ENCODE data around the gene RAF1. TPM values are rescaled to one million over a fixed set of nuclear protein-coding genes. Genes with fewer than 3 reads are reported as not detected.

RAF1 gene
- total RNA-seq, 1 experiment from 2014 or later, result 51.0 TPM

DNA sequence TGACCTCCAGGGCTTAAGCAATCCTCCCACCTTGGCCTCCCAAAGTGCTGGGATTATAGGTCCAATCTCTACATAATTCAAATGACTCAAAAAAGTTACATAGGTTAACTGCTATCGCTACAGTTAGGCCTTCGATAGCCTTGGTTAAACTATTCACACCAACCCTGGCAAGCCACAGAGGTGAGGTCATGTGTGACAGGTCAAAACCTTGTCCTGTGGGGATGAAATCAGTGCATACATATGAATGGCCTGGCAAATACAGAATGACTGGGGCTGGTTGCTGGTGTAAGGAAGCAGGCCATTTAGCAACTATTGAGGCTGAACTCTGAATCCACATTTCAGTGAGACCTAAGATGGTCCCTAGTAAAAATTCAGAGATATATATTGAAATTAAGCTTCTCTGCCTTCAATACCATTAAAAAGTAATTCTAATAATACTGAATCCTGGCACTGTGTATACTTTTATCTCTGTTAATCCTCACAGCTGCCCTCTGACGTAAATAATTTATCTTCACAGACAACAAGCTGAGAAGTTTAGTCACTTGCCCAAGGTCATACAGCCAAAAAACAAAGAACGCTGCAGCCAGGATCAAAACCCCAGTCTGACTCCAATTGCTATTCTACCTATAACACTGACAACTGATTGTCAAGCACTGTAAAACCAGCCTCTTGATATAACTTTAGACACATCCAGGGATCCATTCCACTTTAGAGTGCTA, 71.8 kb downstream of the RAF1 start:
- no peak for DNase-seq (ENCODE audit: low spot score)

DNA sequence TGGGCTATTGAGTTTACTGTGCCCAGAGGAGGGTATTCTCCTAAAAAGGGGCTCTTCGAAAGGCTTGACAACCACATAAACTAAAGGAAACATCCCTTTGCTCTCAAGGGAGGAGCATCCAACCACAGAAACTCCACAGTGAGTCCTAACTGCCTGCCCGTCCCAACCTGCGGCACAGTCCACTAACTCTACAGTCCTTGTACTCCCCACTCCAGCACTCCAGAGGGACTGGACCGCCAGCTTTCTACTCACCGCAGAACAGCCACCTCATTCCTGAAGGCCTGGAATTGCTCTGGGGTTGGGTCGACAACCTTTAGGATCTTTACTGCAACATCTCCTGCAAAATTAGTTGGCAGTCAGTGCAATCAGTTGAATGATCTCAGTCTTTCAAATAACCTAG, 72.5 kb downstream of the RAF1 start:
- no peak for DNase-seq (ENCODE audit: low spot score)

DNA sequence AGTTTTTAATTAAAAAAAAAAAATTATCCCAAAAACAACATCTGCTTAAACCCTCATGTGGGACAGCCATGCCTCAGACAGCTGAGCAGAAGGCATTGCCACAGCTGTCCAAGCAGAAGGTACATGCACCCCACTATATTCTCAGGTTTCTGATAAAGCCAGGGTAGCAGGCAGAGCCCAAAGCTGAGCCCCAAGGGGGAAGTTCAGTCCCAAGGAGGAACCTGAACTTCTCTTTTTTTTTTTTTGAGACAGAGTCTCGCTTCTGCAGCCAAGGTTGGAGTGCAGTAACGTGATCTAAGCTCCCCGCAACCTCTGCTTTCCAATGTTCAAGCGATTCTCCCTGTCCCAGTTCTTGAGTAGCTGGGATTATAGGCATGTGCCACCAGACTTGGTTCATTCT, 73.8 kb downstream of the RAF1 start:
- no peak for DNase-seq (ENCODE audit: low spot score)

DNA sequence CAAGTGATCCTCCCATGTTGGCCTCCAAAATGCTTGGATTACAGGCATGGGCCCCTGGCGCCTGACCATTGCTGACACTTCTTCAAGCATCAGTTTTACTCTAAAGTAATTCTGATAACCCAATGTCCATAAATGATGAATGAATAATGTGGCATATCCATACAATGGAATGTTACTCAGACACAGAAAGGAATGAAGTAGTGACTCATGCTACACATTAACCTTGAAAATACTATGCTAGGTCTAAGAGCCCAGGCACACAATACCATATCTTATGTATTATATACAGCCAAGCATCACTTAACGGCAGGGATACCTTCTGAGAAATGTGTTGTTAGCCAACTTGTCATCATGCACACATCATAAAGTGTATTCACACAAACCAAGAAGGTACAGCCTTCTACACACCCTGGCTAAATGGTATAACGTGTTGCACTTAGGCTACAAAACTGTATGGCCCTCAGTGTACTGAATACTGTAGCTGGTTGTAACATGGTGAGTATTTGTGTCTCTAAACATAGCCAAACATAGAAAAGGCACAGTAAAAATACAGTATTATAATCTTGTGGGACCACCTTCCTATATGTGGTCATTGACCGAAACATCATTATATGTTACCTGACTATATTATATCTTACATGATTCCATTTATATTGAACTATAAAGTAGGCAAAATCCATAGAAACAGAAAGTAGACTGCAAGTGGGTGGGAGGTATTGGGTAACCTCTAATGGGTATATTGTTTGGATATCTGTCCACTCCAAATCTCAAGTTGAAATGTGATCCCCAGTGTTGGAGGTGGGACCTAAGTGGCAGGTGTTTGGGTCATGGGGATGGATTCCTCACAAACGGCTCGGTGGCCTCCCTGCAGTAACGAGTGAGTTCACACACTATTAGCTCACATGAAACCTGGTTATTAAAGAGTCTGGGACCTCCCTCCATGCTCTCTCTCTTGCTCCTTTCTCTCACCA, 75.6 kb downstream of the RAF1 start:
- no peak for DNase-seq (ENCODE audit: low spot score)

DNA sequence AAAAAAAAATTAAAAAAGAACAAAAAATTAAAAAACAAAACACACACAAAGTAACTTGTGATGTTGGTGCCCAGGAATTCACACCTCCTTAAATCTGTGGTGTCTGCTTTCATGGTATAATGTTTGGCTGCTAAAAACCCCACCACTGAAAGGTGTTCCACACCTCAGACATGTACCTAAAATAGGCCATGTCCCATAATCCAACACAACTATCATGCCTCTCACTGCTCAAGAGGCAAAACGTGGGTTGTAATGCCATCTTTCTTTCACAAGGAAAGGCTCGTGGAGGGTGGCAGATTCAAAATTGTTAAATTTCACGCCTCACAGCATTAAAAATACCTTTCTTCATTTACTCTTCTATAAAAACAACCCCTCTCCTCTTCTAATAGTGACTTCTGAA, 77.5 kb downstream of the RAF1 start:
- DNase-seq (ENCODE audit: low spot score), result no peak

DNA sequence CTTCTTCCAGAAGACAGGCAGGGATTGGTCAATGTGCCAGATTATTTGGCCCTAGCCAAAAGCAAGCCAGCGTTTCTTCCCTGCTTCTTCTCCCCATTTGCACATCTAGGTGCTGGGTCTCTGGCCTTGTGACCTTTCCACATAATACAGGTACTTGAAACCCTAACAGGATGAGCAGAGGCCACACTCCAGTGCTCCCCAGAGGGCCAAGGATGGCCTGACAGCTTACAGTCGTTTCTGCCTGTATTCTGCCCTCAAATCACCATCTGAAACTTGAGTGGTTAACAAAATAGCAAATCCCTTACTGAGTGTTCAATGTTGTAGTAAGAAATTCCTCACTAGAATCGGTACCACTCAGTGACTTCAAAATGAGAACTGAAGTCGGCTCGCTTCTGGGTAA, 77.9 kb downstream of the RAF1 start:
- DNase-seq (ENCODE audit: low spot score), result no peak

- no peak for DNase-seq (ENCODE audit: low spot score)
Measured at GRCh38 chr3:12585181-12585580, 78.7 kb downstream of the RAF1 start.

GRCh38 chr3:12584083-12584482, 79.8 kb downstream of the RAF1 start:
- no peak for DNase-seq (ENCODE audit: low spot score)

DNA sequence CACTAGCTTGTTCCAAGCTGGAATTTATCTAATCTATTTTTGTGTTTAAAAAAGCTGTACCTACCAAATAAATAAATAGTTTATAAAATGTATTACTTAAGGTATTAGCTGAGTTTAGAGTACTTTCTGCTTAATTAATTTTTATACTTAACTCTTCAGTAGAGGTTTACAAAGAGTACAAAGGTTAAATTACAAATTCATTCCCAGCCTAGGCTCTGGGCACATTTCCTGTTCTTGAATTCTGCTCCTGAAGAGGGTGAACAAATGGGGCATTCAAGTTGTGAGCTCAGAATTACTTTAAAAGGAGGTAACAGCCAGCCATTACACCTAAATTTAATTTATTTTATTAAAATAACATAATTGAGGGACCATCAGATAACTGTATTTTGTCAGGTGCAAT, 80.6 kb downstream of the RAF1 start:
- DNase-seq (ENCODE audit: low spot score), result no peak

- DNase-seq (ENCODE audit: low spot score), result no peak
Measured at GRCh38 chr3:12582730-12583129, 81.2 kb downstream of the RAF1 start.

DNA sequence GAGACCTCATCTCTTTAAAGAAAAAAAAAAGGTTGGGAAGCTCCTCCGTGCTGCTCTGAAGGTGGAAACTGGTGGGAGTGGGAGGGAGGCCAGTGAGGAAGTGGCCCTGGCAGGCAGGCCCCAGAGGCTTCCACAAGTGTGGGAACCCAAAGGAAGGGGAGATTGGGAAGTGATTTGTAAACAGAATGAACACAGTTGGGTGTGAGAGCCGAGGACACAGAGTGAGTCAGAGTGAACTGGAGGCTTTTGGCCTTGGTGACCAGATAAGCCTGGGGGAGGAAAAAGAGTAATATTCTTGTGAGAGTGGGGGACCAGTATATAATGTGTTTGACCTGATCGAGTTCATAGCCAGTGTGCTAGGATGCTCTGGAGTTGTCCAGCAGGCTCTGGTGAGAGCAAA, 84.0 kb downstream of the RAF1 start:
- DNase-seq (ENCODE audit: low spot score), result no peak

DNA sequence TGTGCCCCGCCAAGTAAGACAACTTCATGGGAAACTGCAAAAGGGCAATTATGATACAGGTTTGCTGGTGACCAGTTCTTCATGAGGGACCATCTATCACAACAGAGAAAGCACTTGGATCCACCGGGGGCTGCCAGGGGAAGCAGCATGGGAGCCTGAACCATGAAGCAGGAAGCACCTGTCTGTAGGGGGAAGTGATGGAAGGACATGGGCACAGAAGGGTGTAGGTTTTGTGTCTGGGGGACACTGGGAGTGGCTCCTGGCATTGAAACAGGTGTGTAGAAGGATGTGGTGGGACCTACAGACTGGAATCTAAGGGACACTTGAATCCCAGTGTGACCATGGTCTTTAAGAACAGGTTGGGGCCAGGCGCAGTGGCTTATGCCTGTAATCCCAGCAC, 84.5 kb downstream of the RAF1 start:
- DNase-seq (ENCODE audit: low spot score), result no peak

DNA sequence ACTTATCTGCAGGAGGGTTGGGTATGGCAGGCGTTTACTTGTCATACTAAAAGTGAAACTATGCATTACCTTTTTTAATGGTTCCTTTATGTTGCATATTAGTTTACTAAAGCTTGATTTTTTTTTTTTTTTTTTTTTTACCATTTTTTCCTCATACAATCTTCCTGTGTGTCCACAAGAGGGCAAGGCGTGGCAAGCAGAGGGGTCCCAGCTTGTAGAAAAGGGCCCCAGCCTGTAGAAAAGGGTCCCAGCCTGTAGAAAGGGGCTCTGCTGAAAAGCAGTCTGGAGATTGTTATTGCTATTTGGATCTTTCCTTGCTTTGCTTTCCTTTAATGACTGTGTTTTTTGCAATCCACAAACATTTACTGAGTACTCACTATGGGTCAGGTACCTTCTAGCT, 85.2 kb downstream of the RAF1 start:
- DNase-seq (ENCODE audit: low spot score), result no peak

DNA sequence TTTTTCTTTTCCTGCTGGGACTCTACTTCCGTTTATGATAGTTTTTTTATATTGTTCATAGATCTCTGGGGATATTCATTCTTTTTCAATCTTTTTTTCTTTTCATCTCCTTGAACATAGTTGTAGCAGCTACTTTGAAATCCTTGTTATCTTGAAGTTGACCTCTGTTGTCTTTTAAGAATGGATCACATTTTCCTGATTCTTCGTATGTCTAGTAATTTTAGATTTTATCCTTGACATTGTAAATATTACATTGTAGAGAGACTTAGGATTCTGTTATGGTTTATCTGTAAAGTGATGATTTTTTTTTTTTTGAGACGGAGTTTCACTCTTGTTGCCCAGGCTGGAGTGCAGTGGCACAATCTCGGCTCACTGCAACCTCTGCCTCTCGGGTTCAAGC, 86.5 kb downstream of the RAF1 start:
- no peak for DNase-seq (ENCODE audit: low spot score)

GRCh38 chr3:12574661-12575060, 89.3 kb downstream of the RAF1 start:
- DNase-seq (ENCODE audit: low spot score), result no peak

GRCh38 chr3:12574131-12574530, 89.8 kb downstream of the RAF1 start:
- no peak for DNase-seq (ENCODE audit: low spot score)

- no peak for DNase-seq (ENCODE audit: low spot score)
Measured at GRCh38 chr3:12571986-12572385, 91.9 kb downstream of the RAF1 start.

DNA sequence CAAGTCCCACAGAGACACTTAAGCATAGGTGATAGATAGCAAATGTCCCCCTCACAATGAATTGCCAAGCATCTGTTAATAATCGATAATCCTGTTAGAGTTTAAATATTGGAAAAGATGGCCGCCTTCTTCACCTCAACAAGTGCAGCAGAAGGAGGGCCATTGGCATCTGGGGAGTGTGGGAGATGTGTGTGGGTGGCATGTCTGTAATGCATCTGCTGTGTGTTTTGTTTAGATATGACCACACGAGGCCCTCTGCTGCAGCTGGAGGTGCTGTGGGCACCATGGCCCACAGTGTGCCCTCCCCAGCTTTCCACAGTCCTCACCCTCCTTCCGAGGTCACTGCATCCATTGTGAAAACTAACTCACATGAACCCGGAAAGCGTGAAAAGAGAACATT, 94.1 kb downstream of the RAF1 start:
- DNase-seq (ENCODE audit: low spot score), result no peak

GRCh38 chr3:12568747-12569146, 95.2 kb downstream of the RAF1 start:
- DNase-seq (ENCODE audit: low spot score), result no peak

GRCh38 chr3:12566976-12567375, 96.9 kb downstream of the RAF1 start:
- no peak for DNase-seq (ENCODE audit: low spot score)

- DNase-seq (ENCODE audit: low spot score), result no peak
Measured at GRCh38 chr3:12562451-12562850, 101.5 kb downstream of the RAF1 start.

- DNase-seq (ENCODE audit: low spot score), result no peak
Measured at GRCh38 chr3:12561397-12561796, 102.5 kb downstream of the RAF1 start.
